Measurements from ENCODE around the gene CPSF3. TPM values are rescaled to one million over a fixed set of nuclear protein-coding genes. Genes with fewer than 3 reads are reported as not detected.

CPSF3 gene
- polyA plus RNA-seq, 3 donors: 44.1 to 55.0 (median 53.6) TPM

- DNase-seq: no peak
Observed at GRCh38 chr2:9415516-9416169, 7.8 kb upstream of the CPSF3 start.

GRCh38 chr2:9416267-9416961 is 7.0 kb upstream of the CPSF3 start:
- DNase-seq: no peak

- DNase-seq: no peak
Observed at GRCh38 chr2:9416962-9417316, 6.5 kb upstream of the CPSF3 start.

GRCh38 chr2:9417725-9418124 is 5.7 kb upstream of the CPSF3 start:
- DNase-seq: no peak

GRCh38 chr2:9418746-9419145 is 4.7 kb upstream of the CPSF3 start:
- no peak for DNase-seq

- no peak for DNase-seq
Observed at GRCh38 chr2:9419541-9419940, 3.9 kb upstream of the CPSF3 start.

- DNase-seq: no peak
Observed at GRCh38 chr2:9420495-9420894, 3.0 kb upstream of the CPSF3 start.

- DNase-seq: no peak
Observed at GRCh38 chr2:9422321-9423099, 944 bp upstream of the CPSF3 start.

GRCh38 chr2:9423922-9424272 is 443 bp downstream of the CPSF3 start:
- no peak for DNase-seq

- DNase-seq: no peak
Observed at GRCh38 chr2:9424447-9425164, 1.2 kb downstream of the CPSF3 start.

- no peak for DNase-seq
Observed at GRCh38 chr2:9428965-9429577, 5.6 kb downstream of the CPSF3 start.

GRCh38 chr2:9430316-9431293 is 7.2 kb downstream of the CPSF3 start:
- no peak for DNase-seq

- DNase-seq: no peak
Observed at GRCh38 chr2:9434489-9434888, 11.0 kb downstream of the CPSF3 start.

GRCh38 chr2:9439536-9439935 is 16.1 kb downstream of the CPSF3 start:
- DNase-seq: no peak

GRCh38 chr2:9440058-9440727 is 16.7 kb downstream of the CPSF3 start:
- no peak for DNase-seq

- DNase-seq: no peak
Observed at GRCh38 chr2:9441556-9441955, 18.1 kb downstream of the CPSF3 start.

GRCh38 chr2:9443526-9443925 is 20.1 kb downstream of the CPSF3 start:
- DNase-seq: no peak

- DNase-seq: no peak
Observed at GRCh38 chr2:9445089-9445488, 21.6 kb downstream of the CPSF3 start.

- DNase-seq: no peak
Observed at GRCh38 chr2:9451231-9451630, 27.8 kb downstream of the CPSF3 start.

GRCh38 chr2:9460441-9461017 is 37.1 kb downstream of the CPSF3 start:
- DNase-seq: no peak
